ENCODE measurements around the gene TKT. TPM values are rescaled to one million over a fixed set of nuclear protein-coding genes. Genes with fewer than 3 reads are reported as not detected.

TKT gene
- polyA plus RNA-seq, 4 donors: 94.5 to 129 (median 101) TPM

DNA sequence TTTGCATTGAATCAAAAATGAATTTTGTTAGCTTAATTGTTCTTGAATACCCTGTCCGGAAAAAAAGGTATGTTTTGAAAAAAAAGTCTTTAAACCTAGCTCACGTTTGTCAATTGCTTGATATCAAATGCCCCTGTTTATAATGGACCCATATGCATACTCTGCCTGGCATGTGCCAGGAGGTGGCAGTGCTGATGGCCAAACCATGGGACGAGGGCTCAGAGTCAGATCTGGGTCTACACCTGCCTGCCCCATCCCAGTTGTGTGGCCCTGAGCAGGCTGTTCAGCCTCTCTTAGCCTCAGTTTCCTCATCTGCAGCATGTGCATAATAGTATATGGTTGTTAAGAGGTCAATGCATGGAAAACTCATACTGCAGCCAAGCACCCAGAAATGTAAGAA is 56.0 kb downstream of the TKT start:
- DNase-seq (ENCODE audit: low read depth in 4 of 4, low spot score in 3 of 4): no peak

DNA sequence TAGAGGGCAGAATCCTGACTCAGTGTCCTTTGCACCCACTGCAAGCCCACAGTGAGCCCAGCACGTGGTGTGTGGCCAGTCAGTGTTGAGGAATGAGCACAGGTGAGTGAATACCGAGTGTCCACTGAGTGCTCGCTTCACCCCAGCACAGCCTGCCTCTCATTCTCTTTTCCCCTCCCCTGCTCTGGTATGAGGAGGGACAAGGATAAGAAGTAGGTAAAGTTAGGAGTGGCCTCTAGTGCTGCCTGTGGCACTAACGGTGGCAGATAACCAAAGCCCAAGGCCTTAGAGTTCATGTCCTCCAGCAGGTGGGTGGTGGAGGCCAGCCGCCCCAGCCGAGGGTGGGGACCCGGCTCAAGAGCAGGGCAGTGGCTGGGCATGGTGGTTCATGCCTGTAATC is 56.8 kb downstream of the TKT start:
- DNase-seq (ENCODE audit: low read depth in 4 of 4, low spot score in 3 of 4): no peak

DNA sequence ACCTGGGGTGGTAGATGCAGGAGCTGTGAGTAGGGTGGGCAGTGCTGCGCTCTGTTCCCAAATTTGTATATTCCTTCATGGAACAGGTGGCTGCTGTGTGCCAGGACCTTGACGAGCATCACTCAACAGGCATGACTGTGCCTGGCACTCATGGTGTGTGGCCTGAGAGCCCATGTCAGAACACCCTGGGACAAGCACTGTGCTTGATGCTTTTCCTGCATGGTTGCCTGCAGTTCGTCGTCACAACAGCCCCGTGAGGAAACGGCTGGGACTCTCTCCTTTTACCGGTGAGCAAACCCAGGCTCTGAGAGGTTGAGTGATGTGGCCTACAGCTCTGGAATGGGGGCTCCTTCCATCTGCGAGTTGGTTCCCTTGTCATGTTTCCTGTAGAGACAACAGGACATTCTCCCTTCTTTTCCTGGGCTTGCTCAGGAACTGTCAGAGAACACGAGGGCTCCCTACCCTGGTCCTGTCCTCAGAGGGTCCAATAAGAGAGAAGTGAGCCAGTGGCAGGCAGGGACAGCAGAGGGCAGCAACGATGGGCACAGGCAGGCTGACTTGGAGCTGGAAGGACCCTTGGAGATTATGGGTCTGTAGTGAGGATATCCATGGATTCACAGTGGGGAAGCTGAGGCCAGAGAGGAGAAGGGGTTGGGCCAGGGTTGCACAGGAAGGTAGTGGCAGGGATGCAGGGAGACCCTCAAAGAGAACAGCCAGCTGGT is 57.4 kb downstream of the TKT start:
- DNase-seq (ENCODE audit: low read depth in 4 of 4, low spot score in 3 of 4): no peak

DNA sequence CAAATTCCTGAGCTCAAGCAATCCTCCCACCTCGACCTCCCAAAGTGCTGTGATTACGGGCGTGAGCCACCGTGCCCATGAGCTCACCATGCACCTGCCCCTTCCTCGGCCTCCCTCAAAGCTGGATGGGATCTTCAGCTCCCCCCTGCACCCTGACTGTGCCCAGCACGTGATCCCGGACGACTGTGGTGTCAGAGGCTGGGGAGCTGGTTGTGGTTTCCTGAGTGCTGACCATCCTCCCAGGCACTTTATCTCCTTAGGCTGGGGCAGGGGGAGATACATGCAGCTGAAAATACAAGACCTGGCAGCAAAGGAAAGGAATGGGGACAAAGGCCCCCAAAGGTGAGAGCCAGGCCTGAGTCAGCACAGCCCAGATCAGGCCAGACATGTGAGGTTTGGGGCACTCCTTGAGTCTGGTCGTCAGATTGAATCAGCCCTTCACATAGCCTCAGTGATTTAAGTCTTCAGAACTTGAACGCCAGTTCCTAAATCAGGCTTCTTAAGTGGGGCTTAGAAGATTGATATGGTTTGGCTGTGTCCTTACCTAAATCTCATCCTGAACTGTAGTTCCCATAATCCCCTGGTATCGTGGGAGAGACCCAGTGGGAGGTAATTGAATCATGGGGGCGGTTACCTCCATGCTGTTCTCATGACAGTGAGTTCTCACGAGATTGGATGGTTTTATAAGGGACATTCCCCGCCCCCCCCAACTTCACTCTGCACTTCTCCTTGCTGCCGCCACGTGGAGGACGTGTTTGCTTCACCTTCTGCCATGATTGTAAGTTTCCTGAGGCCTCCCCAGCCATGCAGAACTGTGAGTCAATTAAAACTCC is 59.0 kb downstream of the TKT start:
- no peak for DNase-seq (ENCODE audit: low read depth in 4 of 4, low spot score in 3 of 4)

DNA sequence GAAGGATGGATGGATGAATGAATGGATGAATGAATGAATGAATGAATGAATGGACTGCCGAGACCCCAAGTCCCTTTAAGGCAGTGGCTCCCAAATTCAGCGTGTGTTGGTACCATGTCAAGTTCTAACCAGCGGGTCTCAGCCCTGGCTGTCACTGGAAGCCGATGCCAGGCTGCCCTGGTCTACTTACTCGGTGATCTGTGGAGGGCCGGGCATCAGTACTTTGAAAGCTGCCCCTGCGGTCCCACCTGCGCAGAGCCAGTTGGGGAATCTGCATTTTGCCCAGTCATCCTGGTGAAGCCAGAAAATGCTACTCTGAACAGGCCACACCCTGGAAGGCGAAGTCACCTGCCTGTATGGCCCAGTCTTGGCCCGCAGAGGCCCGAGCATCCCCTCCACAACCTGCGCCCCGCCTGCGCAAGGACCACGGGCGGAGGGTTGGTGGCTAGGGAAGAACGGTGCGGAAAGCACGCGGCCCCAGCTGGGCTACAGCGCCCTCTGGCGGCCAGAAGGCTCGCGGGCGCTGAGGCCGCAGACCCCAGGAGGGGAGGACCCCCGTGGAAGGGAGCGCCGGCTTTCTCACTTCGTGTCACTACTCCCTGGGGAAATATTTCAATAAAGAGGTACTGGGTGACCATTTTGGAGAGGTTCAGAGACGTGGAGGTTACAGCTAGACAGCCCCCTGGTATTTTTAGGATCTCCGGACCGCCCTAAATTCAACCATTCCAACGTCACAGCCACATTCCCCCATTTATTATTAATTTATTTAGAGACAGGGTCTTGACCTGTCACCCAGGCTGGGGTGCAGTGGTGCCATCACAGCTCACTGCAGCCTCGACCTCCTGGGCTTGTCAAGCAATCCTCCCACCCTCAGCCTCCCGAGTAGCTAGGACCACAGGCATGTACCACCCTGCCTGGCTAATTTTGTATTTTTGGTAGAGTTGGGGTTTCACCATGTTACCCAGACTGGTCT is 59.9 kb downstream of the TKT start:
- peak in 2 of 4 donors; percentile 30 to 49 for DNase-seq (ENCODE audit: low read depth in 4 of 4, low spot score in 3 of 4)

DNA sequence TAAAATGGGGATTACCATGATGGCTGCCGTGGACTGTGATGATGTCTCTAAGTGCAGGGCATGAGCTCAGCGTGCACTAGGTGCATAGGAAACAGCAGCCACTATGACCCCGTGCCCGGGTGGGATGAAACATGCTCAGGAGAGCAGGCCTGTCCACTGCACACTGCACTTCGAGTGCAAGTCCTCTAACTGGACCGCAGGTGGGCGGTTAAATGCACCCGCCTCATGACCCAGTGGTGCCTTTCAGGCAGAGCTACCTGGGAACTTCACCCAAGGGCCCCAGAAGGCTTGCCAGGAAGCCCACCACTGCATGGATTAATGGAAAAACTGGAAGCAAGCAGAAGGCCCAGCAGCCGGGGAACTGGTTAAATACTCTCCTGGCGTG is 60.8 kb downstream of the TKT start:
- no peak for DNase-seq (ENCODE audit: low read depth in 4 of 4, low spot score in 3 of 4)

DNA sequence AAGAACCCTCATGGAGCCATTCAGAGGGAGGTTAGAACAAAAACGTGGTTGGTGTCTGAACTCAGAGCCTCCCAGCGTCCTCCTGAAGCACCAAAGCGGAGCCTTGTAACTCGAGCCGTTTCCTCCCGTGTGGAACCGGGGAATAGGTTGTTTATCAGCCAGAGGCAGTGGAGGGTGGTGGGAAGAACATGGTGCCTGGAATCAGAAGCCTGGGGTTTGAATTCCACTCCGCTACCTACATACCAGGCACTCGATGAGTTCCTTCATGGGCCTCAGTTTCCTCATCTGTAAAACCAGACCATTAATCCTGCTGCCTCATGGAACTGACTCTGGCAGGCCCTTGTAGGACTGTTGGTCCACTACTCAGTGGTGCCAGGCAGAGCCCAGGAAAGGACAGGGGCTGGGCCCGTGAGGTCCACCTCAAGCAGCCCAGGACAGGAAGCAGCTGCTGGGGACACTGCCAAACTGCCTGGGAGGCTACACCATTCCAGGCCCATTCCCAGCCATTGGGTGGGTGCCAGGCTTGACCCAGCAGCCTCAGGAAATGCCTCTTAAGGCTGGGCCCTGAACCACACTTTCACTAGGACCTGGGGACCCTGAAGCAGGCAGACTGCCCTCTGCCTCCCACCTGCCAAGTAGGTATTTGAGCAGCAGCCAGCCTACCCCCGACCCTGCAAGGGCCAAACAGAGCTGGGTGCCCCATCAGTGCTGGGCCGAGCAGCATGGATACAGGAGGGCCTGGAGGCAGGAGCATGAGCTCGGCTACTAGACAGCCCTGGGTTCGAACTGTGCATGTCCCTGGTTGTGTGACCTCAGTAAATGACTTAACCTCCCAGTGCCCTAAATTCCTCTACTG is 61.4 kb downstream of the TKT start:
- peak in 3 of 4 donors; percentile 49 to 70 (median 67) for DNase-seq (ENCODE audit: low read depth in 4 of 4, low spot score in 3 of 4)

DNA sequence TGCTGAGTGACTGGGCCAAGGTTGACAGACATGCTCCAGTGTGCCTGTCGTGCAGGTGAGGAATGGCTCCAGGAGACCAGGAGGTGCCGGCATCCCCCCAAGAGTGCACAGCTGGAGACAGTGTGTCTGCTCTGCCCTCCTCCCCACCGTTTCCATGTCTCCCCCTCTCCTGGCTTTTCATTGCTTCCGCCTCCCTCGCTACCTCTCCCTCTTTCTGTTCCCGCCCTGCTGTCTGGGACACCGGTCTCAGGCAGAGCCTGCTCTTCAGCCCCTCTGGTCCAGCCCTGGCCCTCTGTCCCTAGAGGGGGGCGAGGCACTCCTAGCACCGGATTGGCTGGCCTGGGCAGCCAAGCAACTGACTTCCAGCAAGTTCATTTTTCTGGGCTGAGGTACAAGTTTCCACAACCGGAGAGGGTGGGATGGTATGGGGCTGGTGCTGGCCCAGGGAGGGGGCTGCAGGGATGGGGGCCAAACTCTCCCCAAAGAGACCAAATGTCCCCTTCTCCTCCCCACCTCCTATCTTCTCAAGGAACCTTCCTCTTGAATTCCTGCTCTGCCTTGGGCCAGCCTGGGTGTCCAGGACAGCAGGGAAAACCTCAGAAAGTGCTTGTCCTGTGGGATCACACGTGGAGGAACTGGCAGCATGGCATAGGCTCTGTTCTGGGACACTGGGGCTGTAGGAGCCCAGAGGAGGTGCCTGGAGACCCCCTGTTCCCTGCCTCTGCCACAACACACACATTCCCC is 62.2 kb downstream of the TKT start:
- peak in 1 of 4 donors; percentile 22 for DNase-seq (ENCODE audit: low read depth in 4 of 4, low spot score in 3 of 4)

DNA sequence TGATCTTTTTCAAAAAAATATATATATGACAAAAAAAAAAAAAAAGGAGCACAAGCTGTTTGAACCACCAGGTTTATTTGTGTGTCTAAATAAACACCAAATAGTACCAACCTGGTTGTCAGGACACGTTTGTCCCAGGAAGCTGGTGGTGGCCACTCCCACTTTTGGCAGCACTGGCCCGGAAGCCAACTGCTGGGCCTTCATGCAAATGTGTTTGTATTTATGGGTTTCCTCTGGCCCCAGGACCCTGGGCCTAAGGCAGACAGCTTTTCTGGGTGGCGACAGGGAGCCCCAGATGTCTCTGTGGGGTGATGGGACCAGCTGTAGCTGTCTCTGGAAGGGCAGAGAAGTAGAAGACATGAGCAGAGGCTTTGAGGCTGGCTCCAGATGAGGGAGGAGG is 63.2 kb downstream of the TKT start:
- DNase-seq (ENCODE audit: low read depth in 4 of 4, low spot score in 3 of 4): no peak

DNA sequence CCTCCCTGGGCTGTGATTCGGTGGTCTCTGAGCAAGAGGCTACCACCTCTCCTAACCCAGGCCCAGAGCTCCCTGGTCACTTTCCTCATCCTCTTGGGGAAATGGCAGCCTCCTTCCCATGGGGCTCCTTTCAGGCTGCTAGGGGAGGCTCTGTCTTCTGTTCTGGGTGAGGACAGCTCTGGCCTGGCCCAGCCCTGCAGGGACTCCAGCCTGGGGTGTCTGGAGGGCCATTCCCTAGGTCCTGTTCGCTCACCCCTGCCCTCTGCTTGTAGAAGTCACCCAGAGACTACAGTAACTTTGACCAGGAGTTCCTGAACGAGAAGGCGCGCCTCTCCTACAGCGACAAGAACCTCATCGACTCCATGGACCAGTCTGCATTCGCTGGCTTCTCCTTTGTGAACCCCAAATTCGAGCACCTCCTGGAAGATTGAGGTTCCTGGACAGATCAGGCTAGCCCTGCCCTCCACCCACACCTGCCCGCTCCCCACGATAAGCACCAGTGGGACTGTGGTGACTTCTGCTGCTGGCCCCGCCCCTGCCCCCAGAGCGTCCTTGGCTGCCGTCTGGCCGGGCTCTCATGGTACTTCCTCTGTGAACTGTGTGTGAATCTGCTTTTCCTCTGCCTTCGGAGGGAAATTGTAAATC is 63.9 kb downstream of the TKT start:
- no peak for DNase-seq (ENCODE audit: low read depth in 4 of 4, low spot score in 3 of 4)

DNA sequence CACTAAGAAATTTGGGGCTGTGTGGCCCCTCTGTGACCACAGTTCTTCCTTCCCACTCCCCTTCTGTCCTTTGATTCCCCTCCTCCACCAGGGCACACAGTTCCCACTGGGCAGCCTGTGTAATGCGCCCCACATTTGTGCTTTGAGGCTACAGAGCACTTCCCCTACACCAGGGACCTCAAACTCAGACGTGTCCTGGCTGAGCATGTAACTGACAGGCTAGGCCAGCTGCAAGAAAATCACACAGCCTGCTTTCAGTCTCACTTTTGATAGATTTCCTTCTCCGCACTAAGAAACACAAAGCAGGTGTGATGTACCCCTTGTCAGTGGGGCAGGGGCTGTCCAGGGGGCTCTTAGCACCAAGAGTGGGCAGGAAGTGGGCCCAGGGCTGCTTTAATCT is 65.2 kb downstream of the TKT start:
- no peak for DNase-seq (ENCODE audit: low read depth in 4 of 4, low spot score in 3 of 4)

DNA sequence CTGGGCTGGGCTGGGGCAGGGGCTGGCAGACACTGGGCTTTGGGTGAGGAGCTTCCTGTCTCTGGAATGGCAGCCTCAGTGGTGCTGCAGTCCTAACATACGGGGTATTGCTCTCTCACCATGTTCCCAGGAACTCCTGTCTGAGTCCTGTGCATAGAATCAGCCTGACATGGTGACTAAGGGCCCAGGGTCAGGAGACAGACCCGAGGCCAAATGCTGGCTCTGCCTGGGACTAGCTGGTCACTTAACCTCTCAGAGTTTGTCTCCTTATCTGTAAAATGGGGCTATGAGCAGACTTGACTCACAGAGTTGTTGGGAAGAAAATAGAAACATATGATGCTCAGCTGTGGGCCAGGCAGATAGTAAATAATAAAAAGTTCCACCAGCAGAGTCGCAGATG is 66.5 kb downstream of the TKT start:
- DNase-seq (ENCODE audit: low read depth in 4 of 4, low spot score in 3 of 4): no peak

DNA sequence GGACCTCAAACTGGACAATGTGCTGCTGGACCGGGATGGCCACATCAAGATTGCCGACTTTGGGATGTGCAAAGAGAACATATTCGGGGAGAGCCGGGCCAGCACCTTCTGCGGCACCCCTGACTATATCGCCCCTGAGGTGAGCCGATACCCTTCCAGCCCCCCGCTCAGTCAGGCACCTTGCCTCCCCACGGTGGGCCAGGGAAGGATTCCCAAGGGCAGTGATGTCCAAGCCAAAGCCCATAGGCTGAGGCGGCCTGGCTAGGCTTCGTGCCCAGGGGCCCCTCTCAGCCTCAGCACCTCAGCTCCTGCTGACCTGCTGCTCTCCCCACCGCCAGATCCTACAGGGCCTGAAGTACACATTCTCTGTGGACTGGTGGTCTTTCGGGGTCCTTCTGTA is 67.1 kb downstream of the TKT start:
- DNase-seq (ENCODE audit: low read depth in 4 of 4, low spot score in 3 of 4): no peak

DNA sequence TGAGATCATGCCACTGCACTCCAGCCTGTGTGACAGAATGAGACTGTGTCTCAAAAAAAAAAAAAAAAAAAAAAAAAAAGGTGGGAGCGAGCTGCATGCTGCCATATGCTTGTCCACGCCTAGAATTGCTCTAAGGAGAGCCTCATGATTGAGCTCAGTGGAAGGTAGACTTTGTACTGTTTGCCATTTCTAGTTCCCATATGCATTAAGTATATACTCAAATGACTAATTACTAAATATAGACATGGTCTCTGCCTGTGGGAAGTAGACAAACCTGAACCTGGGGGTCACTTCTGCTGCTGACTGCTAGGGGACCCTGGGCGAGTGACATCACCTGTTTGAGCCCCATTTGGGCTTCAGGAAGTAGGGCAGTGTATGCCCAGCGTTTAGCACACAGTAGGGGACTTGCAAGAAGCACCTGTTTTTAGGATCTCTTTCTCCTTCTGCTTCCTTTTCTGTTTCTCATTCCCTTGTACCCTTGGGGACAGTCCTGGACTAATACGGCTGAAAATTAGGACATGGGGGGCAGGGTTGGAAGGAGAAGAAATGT is 67.6 kb downstream of the TKT start:
- DNase-seq (ENCODE audit: low read depth in 4 of 4, low spot score in 3 of 4): no peak

DNA sequence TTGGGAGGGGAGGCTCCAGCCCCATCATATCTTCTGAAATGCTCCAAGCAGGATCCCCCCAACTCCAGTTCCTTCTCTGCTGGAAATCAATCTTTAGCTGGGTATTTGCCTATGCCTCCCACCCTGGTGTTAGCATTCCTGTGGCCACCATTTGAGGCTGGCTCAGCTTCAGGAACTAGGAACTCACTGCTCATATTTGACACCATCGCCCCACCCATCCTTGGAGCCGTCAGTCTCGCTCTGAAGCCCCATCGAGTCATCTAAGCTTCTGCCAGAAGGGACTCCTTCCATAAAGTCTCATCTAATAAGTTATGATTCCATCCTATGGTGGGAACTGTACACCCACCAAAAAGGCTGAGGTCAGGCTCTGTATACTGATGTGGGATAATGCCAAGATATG is 68.4 kb downstream of the TKT start:
- DNase-seq (ENCODE audit: low read depth in 4 of 4, low spot score in 3 of 4): no peak

DNA sequence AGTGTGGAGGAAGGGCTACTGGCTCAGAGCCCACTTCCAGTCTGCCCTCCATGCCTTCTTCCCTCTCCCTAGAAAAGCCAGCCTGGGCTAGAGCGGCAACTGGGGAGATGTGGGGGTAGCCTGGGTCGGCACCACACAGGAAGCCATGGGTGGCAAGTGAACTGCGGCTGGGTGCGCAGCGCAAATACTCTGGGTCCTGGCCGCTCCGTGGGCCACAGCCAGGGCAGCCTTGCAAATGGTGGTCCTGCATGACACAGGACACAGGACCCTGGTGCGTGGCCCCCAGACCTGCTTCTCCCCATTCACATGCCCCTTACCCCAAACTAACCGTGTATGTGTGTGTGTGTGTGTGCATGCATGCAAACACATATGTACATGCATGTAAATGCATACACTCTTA is 69.1 kb downstream of the TKT start:
- DNase-seq (ENCODE audit: low read depth in 4 of 4, low spot score in 3 of 4): no peak

DNA sequence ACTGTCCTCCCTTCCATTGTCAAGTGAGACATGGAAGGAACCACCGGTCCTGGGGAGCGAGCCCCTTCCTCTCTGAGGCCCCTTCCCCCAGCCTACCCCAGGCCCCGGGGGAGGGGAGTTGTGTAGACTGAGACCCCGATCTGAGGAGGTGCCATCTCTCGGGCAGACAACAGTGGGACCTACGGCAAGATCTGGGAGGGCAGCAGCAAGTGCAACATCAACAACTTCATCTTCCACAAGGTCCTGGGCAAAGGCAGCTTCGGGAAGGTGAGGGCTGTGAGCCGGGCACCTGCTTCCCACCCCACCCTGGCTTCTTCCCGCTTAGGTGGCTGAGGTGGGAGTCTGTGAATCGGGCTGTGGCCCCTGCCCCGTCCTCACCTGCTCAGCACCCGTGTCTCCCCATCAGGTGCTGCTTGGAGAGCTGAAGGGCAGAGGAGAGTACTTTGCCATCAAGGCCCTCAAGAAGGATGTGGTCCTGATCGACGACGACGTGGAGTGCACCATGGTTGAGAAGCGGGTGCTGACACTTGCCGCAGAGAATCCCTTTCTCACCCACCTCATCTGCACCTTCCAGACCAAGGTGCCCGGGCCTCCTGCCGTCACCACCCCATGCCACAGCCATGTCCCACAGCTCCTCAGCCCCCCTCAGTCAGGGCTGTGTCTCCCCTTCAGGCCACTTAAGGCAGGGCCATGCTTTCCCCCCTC is 69.9 kb downstream of the TKT start:
- no peak for DNase-seq (ENCODE audit: low read depth in 4 of 4, low spot score in 3 of 4)

DNA sequence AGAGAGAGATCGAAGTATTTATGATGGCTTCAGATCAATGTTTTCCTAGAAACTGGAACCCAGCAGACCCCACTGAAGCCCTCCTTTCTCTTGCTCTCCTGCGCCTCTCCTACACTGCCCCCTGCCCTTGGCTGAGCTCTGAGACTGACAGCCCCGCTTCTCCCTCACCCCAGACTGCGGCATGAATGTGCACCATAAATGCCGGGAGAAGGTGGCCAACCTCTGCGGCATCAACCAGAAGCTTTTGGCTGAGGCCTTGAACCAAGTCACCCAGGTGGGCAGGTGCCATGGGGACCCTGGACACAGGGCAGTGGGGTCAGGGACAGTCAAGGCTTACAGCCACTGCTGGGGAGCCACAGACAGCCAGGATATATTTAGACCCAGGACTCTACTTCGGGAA is 71.1 kb downstream of the TKT start:
- no peak for DNase-seq (ENCODE audit: low read depth in 4 of 4, low spot score in 3 of 4)

Data from right renal pelvis (tissue), 4 donors.